Measurements from ENCODE around the gene MAGOH. TPM values are rescaled to one million over a fixed set of nuclear protein-coding genes. Genes with fewer than 3 reads are reported as not detected.

MAGOH gene
- total RNA-seq, 1 donor from 2014 or later = 43.0 TPM

DNA sequence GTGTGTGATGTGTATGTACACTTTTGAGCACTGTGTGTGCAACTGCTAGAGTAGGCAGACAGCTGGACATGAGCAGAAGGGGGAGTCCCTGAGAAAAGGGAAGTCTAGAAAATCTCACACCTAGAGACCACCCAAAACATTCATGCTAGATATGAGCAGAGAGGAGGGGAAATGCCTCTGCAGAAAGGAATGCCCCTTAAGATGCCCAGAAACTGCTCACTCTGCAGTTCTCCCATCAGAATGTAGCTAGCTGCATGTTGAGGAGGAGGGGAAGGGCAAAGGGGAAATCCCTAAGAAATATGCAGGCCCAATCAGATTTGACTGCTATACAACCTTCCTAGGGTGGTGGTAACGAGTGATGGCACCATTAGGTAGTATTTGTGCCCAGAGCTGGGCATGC is 31.8 kb upstream of the MAGOH start:
- DNase-seq = no peak

- DNase-seq = no peak
These were observed 29.4 kb upstream of the MAGOH start for GRCh38 chr1:53267761-53268160.

DNA sequence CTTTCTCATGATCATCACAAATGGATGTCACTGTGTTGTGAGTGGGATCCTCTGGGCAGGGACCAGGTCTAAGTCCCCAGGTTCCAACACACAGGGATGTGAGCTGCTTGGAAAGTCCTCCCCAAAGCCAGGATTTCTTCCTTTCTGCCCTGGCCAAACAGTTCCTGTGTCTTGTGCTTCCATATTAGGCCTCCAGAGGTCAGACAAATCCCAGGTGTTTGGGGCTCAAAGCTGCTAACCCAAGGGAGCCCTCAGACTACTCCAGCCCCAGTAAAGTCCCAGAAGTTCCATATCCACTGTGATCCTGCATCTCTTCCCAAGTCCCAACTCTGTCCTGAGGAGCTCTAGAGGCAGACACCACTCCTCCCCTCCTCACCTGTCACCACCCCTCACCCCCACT is 27.7 kb upstream of the MAGOH start:
- no peak for DNase-seq

DNA sequence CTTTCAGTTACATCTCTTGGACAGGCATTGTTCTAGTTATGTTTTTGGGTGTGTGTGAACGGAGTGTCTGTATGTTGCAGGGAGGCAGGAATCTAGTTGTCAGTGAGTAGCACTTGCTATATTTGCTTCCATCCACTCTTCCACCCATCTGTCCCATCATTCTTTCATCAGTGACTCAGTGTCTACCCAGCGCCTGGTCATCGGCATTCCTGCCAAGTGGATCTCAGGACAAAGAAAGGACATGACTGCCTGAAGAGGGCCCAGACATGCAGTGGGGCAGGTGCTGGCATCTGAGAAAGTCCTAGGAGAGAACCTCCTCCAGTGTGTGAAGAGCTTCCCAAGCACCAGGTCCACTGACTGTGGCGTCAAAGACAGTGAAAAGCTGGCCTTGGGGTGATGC is 27.3 kb upstream of the MAGOH start:
- no peak for DNase-seq

DNA sequence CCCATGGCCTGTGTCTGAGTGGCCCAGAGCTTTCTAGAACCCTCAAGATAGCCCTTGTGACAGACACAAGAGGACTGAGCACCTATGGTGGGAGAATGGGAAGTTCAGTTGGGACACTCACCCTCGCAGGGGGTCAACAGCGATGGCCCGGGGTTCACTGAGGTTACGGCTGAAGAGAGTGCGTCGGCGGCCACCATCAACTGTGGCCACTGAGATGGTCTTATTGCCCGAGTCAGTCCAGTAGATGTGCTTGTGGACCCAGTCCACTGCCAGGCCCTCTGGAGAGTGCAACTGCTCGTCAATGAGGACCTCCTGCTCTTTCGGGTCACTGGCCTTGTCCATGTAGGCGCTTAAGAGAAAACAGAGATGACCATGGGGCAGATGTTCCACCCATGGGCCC is 25.7 kb upstream of the MAGOH start:
- DNase-seq = no peak

GRCh38 chr1:53262000-53262399 is 23.7 kb upstream of the MAGOH start:
- DNase-seq = no peak

- DNase-seq = no peak
These were observed 22.4 kb upstream of the MAGOH start for GRCh38 chr1:53260631-53261247.

- DNase-seq = no peak
These were observed 21.6 kb upstream of the MAGOH start for GRCh38 chr1:53259932-53260331.

DNA sequence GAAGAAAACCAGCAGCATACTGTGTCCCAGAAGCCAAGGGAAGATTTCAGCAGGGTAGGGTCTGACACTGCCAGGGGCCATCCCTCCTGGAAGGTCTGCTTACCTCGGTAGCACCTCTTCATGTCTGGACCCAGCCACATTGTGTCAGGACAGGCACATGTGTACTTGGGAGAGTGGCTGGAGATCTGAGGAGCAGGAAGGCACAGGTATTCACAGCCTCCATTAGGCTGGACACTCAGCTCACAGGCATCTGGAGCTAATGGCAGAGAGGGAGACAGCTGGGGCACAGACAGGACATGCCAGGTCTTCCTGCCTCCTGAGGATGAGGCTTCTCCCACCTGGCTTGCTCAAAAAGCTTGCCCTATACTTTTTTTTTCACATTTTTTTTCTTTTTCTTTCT is 19.9 kb upstream of the MAGOH start:
- DNase-seq = no peak

GRCh38 chr1:53257454-53258081 is 19.2 kb upstream of the MAGOH start:
- no peak for DNase-seq

DNA sequence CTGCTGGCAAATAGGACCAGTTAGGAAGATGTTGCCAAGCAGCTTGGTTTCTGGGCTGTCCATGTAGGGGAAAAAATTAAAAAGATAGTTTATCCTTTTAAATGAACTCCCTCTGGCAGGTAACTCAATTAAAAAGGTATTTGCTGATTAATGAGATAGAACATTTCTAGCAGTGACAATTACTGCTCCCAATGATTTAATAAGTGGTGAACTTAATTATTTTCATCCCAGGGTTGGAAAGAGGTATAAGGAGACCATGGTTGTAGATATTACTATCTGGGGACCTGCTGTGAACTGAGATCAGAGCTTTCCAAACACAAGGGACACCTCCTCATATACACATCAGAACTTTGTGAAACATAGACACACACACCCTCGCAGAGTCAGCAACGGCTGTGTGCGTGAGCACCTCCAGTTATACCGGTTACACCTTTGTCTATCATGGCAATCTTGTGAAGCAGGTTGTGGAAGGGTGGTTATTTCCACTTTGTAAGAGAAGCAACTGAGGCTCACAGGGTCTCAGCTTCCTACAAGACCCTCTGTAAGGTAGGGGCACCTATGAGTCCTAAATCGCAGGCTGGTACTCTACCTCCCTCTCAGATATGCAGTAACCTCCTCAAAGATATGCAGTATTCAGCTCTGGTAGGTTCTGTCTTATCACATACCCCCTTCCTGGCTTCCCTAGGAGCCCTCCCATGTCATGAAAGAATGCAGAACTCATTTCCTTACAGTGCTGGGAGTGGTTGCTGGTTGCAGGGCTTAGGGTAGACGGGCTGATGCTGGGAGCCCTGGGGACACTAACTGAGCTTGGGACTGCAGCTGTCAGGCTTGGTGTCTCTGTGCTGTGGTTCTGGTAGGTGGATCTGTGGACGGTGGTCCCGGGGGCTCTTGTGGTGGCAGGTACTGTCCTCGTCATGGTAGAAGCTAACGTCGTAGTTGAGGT is 18.5 kb upstream of the MAGOH start:
- no peak for DNase-seq

- DNase-seq = no peak
These were observed 16.7 kb upstream of the MAGOH start for GRCh38 chr1:53255031-53255430.

GRCh38 chr1:53254011-53254640 is 15.8 kb upstream of the MAGOH start:
- no peak for DNase-seq

DNA sequence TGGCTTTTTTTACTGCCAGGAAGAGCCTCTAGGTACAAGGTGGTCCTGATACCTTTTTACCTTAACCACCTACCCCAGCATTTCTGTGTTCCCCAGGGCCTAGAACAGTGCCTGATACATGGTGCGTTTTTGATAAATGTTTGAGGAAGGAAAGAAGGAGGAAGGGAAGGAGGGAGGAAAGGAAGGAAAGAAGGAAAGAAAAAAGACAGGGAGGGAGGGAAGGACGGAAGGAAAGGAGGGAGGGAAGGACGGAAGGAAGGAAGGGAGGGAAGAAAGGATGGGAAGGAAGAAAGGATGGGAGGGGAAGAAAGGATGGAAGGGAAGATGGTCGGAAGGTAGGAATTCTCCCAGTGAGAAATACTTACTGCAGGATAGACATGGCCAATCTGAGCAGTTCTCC is 12.0 kb upstream of the MAGOH start:
- no peak for DNase-seq

- DNase-seq = peak; percentile 5
These were observed 11.4 kb upstream of the MAGOH start for GRCh38 chr1:53249706-53250105.

GRCh38 chr1:53246261-53247134 is 8.2 kb upstream of the MAGOH start:
- DNase-seq = no peak

DNA sequence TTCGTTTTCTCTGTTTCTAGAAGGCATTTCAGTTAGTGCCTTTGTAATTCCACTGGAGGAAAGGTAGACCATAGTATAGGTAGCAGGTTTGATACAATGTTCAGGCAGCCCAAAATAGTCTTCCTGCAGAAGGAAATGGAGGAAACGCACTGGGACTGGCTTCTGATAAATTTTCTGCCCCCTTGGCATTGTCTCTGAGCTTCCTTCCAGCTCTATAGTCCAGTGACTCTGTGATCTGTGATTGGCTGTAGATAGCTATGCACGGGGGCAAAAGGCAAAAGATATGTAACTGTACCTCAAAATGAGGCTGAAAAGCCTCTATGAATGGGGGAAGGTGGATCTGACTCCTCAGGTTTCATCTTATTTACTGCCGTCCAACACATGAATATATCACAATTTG is 5.8 kb upstream of the MAGOH start:
- no peak for DNase-seq

DNA sequence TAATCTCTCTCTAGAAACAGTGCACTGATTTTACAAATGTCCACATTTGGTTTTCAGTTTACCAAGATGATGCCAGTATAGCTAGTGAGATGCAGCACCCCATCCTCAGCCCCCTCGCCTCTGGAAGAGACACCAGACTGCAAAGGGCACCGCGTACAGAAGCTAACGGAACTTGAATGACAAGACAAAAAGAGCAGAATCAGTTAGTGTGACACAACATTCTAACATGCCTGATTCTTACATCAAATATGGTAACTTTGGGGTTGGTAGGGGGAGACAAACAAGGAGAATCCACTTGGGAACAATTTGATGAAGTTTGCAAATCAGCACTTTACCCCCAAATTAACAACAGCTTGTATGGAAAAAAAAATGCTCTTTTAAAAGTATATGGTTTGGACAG is 4.1 kb upstream of the MAGOH start:
- no peak for DNase-seq

GRCh38 chr1:53241828-53242227 is 3.5 kb upstream of the MAGOH start:
- DNase-seq = no peak

DNA sequence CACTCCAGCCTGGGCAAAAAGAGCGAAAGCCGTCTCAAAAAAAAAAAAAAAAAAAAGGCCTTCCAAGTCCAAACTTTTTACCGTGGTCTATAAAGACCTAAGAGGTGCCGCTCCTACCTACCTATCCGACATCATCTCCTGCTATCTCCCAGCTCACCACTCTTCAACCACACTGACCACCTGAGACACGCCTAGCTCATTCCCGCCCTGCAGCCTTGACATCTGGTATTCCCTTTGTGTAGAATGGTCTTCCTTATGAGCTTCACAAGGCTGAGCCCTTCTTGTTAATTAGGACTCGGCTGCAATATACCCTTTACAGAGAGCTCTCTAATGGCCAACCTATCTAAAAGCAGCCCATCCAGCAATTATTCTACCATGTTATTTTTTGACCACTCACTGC is 680 bp downstream of the MAGOH start:
- DNase-seq = no peak

- DNase-seq = no peak
These were observed 17.4 kb downstream of the MAGOH start for GRCh38 chr1:53220962-53221286.
